Endothelial cell of hepatic sinusoid (primary cell): Measurements from ENCODE around the gene PLXNB1.
"Not testable (repeated sequence)": the region's sequence is repeated elsewhere in the genome, so short reads cannot be mapped to it uniquely, and the experiment has no call there.

ENCODE experiments used
- in situ Hi-C: cut with HindIII; loops from 2 replicates; pipeline ENCODE4 v1.10.0; 2017; ENCODE audit warnings: low sequenced_read_pairs

Gene PLXNB1

GRCh38 chr3:48466386-48467109 is 36.7 kb upstream of the PLXNB1 start:
- in situ Hi-C loops = no loop called here

- in situ Hi-C loops = no loop called here
These were observed 35.9 kb upstream of the PLXNB1 start for GRCh38 chr3:48465531-48466378.

- in situ Hi-C loops = no loop called here
These were observed 35.3 kb upstream of the PLXNB1 start for GRCh38 chr3:48465237-48465530.

GRCh38 chr3:48464713-48465221 is 34.9 kb upstream of the PLXNB1 start:
- in situ Hi-C loops = no loop called here

DNA sequence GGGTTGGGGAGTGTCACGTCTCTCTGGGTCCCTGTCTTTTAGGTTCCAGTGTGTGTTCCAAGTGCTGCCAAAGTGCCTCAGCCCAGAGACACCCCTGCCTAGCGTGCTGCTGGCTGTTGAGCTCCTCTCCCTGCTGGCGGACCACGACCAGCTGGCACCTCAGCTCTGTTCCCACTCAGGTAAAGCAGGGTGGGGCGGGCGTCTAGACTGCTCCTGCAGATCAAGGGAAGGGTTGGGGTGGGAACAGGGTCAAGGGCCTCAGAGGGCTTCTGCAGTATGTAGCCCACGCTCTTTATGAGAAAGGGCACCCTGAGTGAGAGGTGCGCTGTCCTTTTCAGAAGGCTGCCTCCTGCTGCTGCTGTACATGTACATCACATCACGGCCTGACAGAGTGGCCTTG is 33.8 kb upstream of the PLXNB1 start:
- in situ Hi-C loops = no loop called here

GRCh38 chr3:48461767-48462166 is 31.9 kb upstream of the PLXNB1 start:
- in situ Hi-C loops = not testable (repeated sequence)

DNA sequence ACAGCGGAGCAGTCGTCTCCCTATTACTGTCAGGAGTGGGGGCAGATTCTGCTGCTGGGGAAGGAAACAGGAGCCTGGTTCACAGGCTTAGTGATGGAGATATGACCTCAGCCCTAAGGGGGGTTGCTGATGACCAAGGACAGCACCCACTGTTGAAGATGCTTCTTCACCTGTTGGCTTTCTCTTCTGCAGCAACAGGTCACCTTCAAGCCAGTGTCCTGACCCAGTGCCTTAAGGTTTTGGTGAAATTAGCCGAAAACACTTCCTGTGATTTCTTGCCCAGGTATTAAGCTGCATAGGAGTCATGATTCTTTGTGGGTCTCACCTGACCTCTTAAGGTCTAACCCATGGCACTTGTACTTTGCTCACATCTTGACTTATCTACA is 30.6 kb upstream of the PLXNB1 start:
- in situ Hi-C loops = no loop called here

GRCh38 chr3:48459773-48460516 is 30.1 kb upstream of the PLXNB1 start:
- in situ Hi-C loops = loop anchor here (5.0 kb wide), 1 partner anchor 62 kb away; no protein-coding TSS in a partner anchor

GRCh38 chr3:48459331-48459730 is 29.4 kb upstream of the PLXNB1 start:
- in situ Hi-C loops = loop anchor here (5.0 kb wide), 1 partner anchor 63 kb away; no protein-coding TSS in a partner anchor

DNA sequence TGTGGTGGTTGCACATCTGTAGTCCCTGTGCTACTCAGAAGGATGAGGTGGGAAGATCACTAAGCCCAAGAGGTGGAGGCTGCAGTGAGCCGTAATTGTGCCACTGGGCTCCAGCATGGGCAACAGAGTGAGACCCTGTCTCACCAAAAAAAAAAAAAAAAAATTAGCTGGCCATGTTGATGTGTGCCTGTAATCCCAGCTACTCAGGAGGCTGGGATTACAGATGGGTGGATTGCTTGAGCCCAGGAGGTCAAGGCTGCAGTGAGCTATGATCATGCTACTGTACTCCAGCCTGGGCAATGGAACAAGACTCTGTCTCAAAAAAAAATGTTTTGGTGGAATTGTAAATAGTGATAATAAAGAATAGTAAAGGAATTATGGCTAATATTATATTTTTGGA is 26.6 kb upstream of the PLXNB1 start:
- in situ Hi-C loops = loop anchor here (5.0 kb wide), 1 partner anchor 66 kb away; no protein-coding TSS in a partner anchor

DNA sequence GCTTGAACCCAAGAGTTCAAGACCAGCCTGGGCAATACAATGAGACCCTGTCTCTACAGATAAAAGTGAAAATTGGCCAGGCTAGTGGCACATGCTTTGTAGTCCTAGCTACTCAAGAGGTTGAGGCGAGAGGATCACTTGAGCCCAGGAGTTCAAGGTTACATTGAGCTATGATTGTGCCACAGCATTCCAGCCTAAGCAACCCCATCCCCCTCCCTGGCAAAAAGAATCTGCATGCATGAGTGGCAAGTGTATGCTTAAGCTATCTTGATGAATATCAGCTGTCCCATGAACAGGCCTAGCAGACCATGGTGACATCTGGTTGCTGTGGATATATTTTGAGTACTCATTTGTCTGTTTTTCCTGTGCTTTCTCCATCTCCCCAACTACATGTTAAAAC is 21.4 kb upstream of the PLXNB1 start:
- in situ Hi-C loops = no loop called here

DNA sequence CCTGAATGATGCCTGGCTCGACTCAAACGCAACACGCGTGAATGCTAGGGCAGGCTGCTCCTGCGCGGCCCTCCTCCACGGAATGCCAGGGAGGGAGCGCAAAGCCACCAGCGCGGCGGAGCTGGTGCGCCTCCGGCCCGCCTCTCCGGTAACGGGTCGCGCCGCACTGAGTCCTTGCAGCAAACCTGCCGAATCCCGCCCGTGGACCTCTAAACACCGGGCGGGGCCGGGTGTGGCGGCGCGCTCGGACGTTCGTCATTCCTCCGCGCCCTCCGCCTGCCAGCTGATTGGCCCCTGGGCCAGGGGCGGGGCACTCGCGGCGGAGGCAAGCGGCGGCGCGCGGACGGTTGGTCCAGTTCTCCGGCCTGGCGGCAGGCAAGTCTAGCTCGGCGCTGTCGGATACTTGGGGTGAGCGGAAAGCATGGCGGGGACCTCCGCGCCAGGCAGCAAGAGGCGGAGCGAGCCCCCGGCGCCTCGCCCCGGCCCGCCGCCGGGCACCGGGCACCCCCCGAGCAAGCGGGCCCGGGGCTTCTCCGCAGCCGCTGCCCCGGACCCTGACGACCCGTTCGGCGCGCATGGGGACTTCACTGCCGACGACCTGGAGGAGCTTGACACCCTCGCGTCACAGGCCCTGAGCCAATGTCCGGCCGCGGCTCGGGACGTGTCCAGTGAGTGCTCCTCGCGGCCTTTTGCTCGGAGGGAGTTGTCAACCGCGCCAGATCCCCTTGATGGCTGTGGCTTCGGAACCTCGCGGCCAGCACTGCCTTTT is 16.7 kb upstream of the PLXNB1 start, which contains the start of gene ATRIP:
Gene ATRIP, plus strand, starts transcription at position 313 of the 769 bp plus-strand sequence. Its CDS starts 109 bp downstream, at position 422.
- in situ Hi-C loops = loop anchor here (5.0 kb wide), 1 partner anchor 49 kb away; no protein-coding TSS in a partner anchor

- in situ Hi-C loops = loop anchor here (5.0 kb wide), 1 partner anchor 49 kb away; no protein-coding TSS in a partner anchor
These were observed 16.1 kb upstream of the PLXNB1 start for GRCh38 chr3:48446043-48446424.

- in situ Hi-C loops = loop anchor here (5.0 kb wide), 1 partner anchor 48 kb away; no protein-coding TSS in a partner anchor
These were observed 15.5 kb upstream of the PLXNB1 start for GRCh38 chr3:48445277-48445882.

- in situ Hi-C loops = no loop called here
These were observed 12.1 kb upstream of the PLXNB1 start for GRCh38 chr3:48441940-48442339.

- in situ Hi-C loops = no loop called here
These were observed 10.7 kb upstream of the PLXNB1 start for GRCh38 chr3:48440590-48440958.

GRCh38 chr3:48439820-48440589 is 10.1 kb upstream of the PLXNB1 start, which contains the start of the genes CCDC51 and TMA7:
TSS of gene CCDC51 (minus strand) at chr3:48440119. CDS start at chr3:48435128, 4,991 bp downstream.
TSS of gene TMA7 (plus strand) at chr3:48440257. CDS start at chr3:48440297, 40 bp downstream.
- in situ Hi-C loops = loop anchor here (10.0 kb wide), 1 partner anchor 215 kb away; the partner anchor contains the start of gene CAMP

DNA sequence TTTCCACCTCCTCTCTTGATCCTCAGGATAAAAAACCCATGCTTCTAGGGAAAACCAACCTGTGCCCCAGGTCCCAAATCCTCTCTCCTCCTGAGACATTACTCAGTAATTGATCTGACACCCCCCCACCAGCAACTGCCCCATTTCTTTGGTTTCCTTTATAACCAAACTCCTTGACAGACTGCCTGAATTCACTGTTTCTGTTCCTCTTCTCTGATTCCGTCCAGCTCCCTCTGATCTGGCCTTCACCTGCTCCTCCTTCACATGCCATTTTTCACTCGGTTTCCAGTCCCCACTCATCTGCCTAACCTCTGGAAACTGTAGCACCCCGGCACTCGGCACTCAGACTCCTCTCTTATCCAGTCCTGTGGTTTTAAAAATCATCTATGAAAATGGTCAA is 7.9 kb upstream of the PLXNB1 start:
- in situ Hi-C loops = loop anchor here (10.0 kb wide), 1 partner anchor 213 kb away; the partner anchor contains the start of gene CAMP

DNA sequence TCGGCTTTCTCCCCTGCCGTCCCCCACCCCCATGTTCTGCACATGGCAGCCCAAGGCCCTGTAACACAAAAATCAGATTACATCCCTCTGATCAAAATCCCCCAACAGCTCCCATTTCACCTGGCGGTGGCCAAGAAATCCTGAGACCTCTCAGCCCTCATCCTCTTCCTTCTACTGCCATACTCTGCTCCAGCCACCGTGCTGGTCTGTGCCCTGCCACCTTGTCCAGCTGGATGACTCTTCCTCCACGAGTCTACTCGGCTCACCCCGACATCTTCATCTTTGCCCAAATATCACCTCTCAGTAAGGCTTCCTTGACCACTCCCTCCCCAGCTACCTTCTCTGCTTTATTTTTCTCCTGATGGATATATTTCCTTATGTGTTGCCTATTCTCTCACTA is 7.0 kb upstream of the PLXNB1 start:
- in situ Hi-C loops = loop anchor here (10.0 kb wide), 1 partner anchor 212 kb away; the partner anchor contains the start of gene CAMP
